Testis (tissue), 2 donors: Measurements from ENCODE around the gene NDST3.

Source experiments
- CTCF ChIP-seq, 3 experiments: fragments of 450-650 bp in 2 of 3; fragments of 200-600 bp in 1 of 3; sonication (generic) in 1 of 3; IDR thresholded peaks; one replicate each; pipeline ENCODE4 v1.5.1; 2016 to 2019; ENCODE audit warnings: antibody characterized with exemption in 3 of 3, mild to moderate bottlenecking in 2 of 3, moderate library complexity in 1 of 3
- POLR2A ChIP-seq: fragments of 450-650 bp; IDR thresholded peaks from one replicate; pipeline ENCODE4 v1.6.1; 2017; ENCODE audit warnings: antibody characterized with exemption, mild to moderate bottlenecking, moderate library complexity

DNA sequence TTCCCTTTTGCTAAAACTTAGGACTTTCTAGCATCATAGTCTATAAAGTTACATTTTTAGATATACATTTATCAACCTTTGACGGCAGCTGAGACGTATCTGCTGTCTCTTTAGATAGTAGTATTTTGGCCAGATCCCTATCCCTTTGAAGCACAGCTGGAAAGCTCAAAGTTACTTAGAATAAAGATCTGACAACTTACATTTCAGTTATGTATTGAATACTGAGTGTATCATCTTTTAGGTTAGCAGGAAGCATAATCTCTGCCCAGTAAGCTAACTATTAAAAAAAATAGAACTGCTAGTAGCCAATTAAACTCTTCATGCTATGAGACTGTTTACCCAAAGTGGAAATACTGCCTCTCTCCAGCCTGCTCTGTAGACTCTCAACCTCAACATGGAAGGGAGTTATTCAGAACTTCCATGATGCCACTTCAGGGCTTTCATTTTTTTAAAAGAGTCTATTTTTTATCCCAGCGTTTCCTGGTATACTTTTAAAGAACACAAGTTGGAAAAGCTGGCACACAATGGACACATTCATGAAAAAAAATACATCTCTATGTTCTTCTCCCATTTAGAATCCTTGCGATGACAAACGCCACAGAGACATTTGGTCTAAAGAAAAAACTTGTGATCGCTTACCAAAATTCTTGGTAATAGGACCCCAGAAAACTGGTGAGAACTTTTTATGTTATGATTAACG, 192.2 kb downstream of the NDST3 start:
- TF ChIP-seq CTCF (IDR thresholded peaks at IDR 0.05) = no peak
- no peak for TF ChIP-seq POLR2A
